GM04504 (cell line): Measurements from ENCODE around the gene ATAD2B.
A peak's percentile ranks its signal among the peaks of the same experiment; 100 is the strongest.
"Not testable (repeated sequence)": the region's sequence is repeated elsewhere in the genome, so short reads cannot be mapped to it uniquely, and the experiment has no call there.

ENCODE experiments used
- DNase-seq: peaks from one replicate; pipeline ENCODE4 v3.0.0-alpha.2; 2012; ENCODE audit warnings: low read depth

ATAD2B gene

DNA sequence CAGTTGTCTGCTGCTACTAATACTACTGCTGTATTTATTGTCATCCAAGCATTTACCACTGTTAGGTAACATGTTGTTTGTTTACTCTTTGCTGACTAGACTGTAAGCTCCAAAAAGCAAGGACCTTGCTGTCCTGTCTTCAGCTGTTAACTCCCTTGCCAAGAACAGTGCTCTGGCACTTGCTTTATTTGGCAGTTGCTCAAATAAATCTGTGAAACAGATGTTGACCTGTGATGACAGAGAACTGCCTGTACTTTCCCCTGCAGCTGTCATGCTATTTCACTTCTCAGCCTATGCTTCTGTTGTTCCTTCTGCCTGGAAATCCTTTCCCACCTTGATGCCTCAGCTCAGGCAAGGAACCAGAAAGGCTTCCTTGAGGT lies 181.2 kb downstream of the ATAD2B start:
- DNase-seq = peak; percentile 60

DNA sequence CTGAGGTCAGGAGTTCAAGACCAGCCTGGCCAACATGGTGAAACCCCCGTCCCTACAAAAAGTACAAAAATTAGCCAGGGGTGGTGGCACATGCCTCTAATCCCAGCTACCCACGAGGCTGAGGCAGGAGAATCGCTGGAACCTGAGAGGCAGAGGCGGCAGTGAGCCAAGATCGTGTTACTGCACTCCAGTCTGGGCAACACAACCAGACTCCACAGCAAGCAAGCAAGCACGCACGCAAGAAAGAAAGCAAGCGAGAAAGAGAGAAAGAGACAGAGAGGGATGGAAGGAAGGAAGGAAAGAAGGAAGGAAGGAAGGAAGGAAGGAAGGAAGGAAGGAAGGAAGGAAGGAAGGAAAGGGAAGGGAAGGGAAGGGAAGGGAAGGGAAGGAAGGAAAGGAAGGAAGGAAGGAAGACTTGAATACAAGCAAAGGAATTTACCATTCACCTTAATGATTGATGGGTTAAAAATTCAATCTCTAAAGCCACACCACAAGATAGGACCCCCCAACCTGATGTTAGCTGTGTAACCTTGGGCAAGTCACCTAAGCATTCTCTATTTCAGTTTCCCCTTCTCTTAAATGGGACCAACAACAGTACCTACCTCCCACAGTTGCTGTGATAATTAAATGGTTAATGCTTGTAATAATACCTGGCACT lies 181.7 kb downstream of the ATAD2B start:
- DNase-seq = no peak

DNA sequence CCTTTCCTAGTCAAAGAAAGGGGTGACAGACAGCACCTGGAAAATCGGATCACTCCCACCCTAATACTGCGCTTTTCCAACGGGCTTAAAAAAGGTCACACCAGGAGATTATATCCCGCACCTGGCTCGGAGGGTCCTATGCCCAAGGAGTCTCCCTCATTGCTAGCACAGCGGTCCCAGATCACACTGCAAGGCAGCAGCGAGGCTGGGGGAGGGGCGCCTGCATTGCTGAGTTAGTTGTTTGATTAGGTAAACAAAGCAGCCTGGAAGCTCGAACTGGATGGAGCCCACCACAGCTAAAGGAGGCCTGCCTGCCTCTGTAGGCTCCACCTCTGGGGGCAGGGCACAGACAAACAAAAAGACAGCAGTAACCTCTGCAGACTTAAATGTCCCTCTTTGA lies 190.1 kb downstream of the ATAD2B start:
- DNase-seq = not testable (repeated sequence)

DNA sequence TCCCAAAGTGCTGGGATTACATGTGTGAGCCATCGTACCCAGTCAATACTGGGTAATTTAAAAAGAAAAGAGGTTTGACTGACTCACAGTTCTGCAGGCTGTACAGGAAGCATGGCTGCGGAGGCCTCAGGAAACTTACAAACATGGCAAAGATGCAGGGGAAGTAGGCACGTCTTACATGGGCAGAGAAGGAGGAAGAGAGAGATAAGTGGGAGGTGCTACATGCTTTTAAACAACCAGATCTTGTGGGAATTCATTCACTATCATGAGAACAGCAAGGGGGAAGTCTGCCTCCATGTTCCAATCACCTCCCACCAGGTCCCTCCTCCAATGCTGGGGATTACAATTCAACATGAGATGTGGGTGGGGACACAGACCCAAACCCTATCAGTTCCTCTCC lies 192.5 kb downstream of the ATAD2B start:
- DNase-seq = no peak

DNA sequence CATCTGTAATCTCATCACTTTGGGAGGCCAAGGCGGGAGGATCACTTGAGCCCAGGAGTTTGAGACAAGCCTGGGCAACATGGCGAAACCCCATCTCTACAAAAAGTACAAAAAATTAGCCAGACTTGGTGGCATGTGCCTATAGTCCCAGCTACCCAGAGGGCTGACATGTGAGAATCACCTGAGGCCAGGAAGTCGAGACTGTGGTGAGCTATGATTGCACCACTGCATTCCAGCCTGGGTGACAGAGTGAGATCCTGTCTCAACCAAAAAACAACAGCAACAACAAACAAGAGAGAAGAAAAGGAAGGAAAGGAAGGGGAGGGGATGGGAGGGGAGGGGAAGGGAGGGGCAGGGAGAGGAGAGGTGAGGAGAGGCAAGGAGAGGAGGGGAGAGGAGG lies 203.9 kb downstream of the ATAD2B start:
- not testable (repeated sequence) for DNase-seq

DNA sequence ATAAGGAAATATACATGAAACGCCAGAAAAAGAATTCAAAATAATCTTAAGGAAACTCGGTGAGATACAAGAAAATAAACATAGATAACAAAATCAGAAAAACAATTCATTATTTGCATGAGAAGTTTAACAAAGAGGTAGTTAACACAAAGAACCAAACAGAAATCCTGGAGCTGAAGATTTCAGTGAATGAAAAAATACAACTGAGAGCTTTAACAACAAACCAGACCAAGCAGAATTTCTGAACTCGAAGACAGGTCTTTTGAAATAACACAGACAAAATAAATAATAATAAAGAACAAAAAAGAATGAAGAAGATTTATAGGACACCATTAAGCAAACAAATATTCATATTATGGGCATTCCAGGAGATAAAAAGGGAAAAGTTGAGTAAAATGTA lies 204.7 kb downstream of the ATAD2B start:
- DNase-seq = no peak

DNA sequence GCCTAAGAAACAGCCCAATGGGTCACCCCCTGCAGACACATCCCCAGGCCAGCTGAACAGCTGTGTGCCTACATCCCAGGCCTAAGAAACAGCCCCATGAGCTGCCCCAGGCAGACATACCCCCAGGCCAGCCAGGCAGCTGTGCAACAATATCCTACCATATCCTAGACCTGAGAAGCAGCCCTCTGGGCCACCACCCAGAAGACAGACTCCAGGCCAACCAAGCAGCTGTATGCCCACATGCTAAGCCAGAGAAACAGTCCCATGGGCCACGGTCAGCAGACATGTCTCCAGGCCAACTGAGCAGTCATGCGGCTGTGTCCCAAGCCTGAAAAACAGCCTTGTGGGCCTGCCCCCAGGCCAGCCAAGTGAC lies 205.5 kb downstream of the ATAD2B start:
- no peak for DNase-seq

DNA sequence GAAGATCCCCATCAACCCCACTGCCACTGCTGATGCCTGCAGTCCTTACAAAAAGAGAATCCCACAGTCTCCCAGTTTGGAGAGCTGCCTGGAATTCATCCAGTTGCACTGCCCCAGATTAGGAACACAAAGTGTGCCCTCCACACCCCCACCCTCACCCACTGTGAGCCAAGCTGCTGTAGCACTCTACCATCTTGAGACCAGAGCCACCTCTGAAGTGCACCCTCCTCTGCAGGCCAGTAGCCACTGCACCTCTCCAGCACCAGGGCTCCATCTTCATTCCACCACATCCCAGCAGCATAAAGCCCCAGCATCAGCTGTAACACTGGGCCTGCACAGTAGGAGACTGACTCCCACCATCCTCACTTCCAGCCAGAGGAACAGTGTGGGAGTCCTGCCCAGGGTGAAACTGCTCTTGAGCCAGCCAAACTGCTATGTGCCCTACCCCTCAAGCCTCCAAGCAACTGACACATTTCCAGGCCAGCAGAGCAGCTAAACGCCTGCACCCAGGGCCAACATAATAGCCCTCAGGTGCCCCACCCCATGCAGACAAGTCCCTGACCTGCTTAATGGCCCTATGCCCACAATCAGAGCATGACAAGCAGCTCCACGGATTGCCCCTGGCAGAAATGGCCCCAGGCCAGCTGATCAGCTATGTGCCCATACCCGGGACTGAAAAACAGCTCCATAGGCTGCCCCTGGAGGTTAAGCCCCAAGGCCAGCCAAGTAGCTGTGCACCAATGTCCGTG lies 206.0 kb downstream of the ATAD2B start:
- DNase-seq = no peak

DNA sequence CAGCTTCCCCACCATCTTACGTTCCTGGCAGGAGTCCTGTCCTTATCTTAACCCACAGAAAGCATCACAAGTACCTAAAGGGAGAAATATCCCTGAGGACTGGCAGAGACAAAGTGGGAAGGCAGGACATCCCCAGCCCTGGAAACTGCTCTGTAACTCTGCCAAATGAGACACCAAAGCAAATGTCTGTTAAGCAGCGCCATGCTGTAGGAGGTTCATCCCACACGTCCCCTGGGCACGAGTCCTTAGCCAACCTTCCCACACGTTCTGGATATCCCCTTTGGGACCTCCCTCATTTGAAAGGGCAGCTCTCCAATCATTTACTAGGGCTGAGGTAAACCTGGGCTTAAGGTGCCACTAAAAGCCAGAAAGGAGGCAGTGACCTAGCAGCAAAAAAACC lies 207.2 kb downstream of the ATAD2B start:
- no peak for DNase-seq

DNA sequence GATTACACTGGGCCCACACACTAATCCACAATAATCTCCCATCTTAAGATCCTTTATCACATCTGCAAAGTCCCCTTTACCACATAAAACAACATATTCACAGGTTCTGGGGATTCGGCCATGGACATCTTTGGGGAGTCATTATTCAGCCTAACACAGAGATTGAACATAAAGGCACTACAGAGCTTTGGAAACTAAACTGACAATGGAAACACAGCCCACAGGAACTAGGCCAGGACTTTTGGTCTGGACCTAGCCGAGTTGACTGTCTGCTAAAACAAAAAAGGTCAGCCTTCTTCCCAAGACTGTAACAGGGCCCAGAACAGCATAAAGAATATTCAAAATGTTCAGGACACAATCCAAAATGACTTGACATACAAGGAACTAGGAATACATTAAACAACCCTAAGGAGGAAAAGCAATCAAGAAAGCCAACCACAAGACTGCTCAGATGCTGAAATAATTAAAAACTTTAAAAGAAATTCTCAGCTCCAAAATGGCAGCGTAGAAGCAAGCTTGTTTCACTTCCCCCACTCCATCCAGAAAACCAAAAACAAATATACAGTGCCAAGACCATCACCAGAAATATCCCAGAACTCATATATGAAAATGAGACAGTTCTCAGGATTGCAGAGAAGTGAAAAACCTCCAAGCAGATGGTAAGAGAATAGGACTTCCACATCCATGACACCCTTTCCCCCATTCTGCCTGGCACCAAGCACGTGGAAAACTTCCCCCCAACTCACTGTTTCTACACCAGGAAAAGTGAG lies 207.8 kb downstream of the ATAD2B start:
- no peak for DNase-seq

DNA sequence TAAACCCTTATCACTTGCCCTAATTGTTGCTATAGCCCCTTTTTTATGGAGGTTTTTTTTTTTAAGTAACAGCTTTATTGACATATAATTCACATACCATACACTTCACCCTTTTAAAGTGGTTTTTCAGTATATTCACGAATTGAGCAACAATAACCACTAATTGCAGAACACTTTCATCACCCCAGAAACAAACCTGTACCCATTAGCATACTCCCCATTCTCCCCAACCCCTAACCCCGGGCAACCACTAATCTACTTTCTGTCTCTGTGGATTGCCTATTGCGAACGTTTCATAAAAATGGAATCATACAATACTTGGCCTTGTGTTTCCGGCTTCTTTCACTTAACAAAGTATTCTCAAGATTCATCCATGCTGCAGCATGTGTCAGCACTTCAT lies 213.6 kb downstream of the ATAD2B start:
- no peak for DNase-seq

DNA sequence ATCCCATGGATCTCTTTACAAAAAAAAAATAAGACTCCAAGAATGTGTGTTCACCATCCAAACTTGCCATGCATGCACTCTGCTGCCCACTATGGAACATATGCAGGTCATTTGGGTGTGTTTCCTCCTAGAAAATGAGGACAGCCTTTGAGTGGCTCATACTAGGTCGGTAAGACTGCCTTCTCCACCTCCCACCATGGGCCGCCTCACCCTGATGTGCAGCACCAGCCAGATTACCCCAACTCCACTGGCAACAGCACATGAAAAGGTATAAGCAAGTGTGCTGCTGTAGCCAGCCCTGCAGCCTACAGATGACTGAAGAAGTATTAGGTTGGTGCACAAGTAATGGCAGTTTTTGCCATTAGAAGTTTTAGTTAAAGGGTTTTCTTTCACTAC lies 214.2 kb downstream of the ATAD2B start:
- DNase-seq = no peak

DNA sequence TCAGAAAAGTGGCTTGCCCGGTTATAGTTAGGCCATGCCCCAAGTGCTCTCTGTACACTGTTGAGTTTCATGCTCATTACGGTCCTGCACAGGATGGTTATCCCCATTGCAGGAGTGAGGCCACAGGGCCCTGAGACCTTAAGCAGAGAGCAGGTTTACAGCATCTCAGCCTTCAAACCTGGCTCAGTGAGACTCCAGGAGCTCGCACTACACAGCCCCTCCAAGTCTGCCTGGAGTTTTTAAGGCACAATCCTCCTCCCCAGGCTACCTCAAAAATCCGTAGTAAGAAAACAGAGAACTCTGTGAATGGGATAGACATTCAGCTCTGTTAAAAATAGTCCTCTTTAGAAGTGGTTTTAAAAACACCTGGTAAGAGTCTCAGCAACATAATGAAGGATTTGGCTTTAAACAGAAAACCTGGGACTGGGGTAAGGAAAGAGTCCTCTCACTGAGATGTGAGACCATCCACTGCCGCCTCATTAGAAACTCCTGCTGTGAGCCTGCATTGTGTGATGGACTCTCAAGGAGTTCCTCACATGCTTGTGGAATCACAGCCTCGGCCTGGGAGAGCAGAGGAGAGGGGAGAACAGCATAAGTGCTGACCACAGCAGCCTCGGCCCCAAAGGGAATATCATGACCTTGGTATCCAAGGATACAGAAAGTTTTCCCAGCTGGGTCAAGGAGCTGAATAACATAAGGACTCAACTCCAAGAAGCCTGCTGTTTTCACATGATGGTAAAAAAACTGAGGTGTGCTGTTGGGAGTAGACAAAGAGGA lies 214.8 kb downstream of the ATAD2B start:
- DNase-seq = peak; percentile 3

DNA sequence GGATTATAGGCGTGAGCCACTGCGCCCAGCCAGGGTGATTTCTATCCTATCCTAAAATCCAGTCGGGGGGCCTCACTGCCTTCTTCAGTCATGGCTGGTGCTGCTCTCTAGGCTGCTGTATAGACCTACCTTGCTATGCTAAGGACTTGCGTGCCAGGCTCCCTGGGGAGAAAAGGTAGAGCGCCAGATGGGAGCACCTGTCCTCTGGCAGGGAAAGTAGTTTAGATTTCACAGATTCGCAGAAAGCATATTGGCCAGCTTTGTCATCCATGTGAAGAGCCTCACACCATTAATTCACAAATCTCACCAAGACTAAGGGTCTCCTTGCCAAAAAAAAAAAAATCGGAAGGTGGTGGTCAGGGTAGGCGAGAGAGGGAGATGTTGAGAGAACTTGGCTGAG lies 217.6 kb downstream of the ATAD2B start:
- DNase-seq = no peak

DNA sequence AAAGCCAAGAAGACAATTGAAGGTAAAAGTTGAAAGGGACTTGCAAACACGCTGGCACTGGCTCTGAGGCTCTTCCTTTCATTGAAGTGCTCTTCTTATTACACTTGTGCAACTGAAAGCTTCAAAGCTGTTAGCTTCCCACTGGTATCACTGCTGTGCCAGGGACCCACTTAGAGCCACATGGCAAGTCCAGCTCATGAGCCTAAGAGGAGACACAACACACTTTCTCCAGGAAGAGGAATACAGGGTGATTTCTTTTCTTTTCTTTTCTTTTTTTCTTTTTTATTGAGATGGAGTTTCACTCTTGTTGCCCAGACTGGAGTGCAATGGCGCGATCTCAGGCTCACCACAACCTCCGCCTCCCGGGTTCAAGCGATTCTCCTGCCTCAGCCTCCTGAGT lies 218.2 kb downstream of the ATAD2B start:
- DNase-seq = no peak

DNA sequence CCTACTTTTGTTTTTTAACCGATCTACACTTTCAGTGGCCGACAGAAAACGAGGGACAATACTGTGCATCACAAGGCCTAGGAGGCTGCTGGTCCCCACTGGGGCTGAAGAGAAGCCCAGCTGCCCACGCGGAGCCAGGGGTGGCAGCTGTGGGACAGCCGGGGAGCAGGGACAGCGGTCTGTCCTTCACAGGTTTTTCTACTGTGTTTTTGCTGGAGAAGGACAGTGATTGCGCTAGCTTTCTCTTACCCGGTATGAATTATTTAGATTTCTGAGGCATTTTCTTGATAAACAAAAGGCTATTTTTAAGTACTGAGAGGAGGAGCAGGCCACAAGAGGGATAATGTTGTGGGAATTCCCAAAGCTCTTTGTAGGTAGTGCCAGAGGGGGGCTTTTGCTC lies 219.8 kb downstream of the ATAD2B start:
- no peak for DNase-seq

DNA sequence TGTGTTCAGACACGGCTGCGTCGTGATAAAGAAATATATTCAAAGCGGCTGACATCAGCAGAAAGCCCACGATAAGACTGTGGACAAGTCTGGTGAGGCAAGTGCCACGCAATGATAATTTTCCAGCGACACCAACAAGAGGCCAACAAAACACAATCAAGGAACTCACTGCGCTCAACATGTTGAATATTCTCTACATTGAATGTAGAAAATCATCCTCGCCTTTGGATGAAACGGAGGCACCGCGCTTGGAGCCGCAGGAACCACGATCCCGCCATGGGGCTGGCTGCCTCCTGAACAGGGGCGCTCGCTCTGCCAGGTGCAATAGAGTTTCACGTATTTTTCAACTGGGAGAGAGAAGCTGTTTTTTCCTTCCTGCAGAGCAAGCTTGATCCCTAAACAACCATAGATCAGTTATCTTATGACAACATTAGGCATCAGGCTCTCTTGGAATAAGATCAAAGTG lies 220.3 kb downstream of the ATAD2B start:
- no peak for DNase-seq

DNA sequence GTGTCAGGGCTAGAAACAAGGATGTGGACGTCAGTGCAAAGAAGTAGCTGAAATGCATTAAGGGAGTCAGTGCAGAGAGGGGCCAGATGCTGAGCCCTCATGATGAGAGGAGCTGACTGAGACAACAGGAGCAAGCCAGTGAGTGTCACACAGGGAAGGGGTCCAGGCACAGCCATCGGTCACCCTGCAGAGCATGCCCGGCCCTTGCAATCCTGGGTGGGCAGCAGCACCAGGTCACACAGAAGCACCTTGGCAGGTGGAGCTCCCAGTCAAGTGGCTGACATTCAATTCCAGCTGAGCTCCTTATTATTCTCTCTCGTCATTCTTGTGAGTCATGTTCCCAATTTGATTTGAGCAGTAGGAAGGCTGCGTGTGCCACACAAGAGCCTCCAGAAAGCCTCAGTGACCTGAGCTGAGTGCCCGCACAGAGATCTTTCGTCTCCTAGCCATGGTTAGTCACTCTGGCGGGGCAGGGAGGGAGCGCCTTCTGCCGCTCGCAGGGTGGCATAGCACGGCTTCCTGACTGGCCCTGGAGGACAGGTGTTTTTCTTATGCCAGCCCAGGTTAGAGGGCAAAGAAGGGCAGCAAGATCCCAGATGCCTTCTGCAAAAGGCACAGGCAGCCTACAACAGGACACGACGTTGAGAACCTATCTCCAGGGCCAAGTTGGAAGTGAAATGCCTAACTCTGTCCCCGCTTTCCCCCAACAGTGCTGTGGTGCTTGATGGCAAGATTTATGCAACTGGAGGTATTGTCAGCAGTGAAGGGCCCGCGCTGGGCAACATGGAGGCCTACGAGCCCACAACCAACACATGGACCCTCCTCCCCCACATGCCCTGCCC lies 220.9 kb downstream of the ATAD2B start:
- no peak for DNase-seq

DNA sequence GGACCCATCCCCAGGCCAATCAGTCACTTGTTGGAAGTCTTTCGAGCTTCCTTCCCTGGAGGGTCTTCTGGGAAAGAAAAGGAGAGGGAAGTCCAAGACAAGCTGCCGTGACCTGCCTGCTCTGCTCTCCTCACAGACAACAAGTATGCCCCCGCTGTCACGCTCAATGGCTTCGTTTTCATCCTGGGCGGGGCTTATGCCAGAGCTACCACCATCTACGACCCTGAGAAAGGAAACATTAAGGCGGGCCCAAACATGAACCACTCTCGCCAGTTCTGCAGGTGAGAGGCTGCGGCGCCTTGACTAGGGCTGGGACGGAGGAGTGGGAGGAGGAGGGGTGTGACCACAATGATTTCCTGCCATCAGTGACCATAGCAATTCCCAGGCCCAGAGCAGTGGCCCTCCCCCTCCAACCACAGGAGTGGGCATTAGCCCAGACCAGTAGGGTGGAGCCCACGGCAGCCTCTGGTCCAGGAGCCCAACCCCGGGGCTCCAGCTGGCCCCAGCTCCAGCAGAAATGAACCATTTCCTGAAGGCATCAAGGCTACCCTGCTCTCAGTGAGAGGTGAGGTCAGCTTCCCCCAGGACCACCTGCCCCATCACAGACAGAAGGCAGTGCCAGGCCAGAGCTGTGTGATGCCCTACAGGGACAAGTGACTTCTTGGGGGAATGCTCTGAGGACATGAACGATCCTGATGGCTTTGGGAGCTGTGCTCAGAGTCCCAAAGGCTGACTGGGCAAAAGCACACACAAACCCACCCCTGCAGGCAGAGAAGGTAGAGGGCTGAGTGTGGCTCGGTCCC lies 223.1 kb downstream of the ATAD2B start:
- no peak for DNase-seq

DNA sequence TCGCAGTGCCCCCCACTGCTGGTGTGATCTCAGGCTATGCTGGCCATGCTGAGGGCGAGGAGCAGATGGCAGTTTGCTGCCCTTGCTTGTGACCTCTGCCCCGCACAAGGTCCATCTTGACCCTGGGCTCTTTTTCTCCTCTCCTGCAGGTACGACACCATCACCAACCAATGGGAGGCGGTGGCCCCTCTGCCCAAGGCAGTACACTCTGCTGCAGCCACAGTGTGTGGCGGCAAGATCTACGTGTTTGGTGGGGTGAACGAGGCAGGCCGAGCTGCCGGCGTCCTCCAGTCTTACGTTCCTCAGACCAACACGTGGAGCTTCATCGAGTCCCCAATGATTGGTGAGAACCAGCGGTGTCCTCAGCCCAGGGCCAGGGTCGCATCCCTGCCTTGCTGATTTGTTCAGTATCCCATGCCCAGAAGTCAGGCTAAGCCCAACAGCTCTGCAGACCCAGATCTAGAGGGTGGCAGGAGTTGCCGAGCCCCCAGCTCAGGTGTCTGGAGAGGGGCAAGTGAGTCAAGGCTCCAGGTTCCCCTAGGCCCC lies 223.8 kb downstream of the ATAD2B start:
- DNase-seq = no peak
